Right atrium auricular region (tissue), 2 donors: ENCODE measurements around the gene DMPK. TPM values are rescaled to one million over a fixed set of nuclear protein-coding genes. Genes with fewer than 3 reads are reported as not detected.

Experiments used
- DNase-seq: peaks from one replicate; pipeline ENCODE4 v3.0.0-alpha.2; 2019; ENCODE audit warnings: low spot score
- H3K27ac ChIP-seq, 2 donors: fragments of 200-600 bp; sonication (generic); 1 replicate in 1 of 2; 2 replicates in 1 of 2; pipeline ENCODE4 v1.5.1; 2016 to 2019
- H3K27me3 ChIP-seq, 2 donors: fragments of 200-600 bp; sonication (generic); one replicate each; pipeline versions ENCODE4 v1.5.1 to v1.6.0; 2017 to 2019
- H3K36me3 ChIP-seq: fragments of 200-600 bp; sonication (generic); one replicate; pipeline ENCODE4 v1.5.1; 2016
- H3K4me1 ChIP-seq, 2 donors: fragments of 200-600 bp; sonication (generic); one replicate each; pipeline versions ENCODE4 v1.5.1 to v1.6.0; 2017 to 2019
- H3K4me3 ChIP-seq, 2 donors: fragments of 200-600 bp; sonication (generic); 1 replicate in 1 of 2; 2 replicates in 1 of 2; pipeline ENCODE4 v1.5.1; 2017 to 2019; ENCODE audit warnings: mild to moderate bottlenecking in 1 of 2, moderate library complexity in 1 of 2
- H3K9me3 ChIP-seq, 2 donors: fragments of 200-600 bp; sonication (generic); one replicate each; pipeline ENCODE4 v1.5.1; 2019
- total RNA-seq, 2 donors: library from RNA; depleted of rRNA; stranded (reverse); fragments of >200 nt; gene quantifications; one replicate each; pipeline ENCODE4 v1.1.0, GENCODE V29; 2016
- TF ChIP-seq, protein P1 (sequence below), 2 donors: fragments of 200-600 bp; sonication (generic); IDR thresholded peaks; one replicate each; pipeline ENCODE4 v1.5.1; 2019; ENCODE audit warnings: antibody characterized with exemption in 2 of 2

The DMPK gene, protein sequence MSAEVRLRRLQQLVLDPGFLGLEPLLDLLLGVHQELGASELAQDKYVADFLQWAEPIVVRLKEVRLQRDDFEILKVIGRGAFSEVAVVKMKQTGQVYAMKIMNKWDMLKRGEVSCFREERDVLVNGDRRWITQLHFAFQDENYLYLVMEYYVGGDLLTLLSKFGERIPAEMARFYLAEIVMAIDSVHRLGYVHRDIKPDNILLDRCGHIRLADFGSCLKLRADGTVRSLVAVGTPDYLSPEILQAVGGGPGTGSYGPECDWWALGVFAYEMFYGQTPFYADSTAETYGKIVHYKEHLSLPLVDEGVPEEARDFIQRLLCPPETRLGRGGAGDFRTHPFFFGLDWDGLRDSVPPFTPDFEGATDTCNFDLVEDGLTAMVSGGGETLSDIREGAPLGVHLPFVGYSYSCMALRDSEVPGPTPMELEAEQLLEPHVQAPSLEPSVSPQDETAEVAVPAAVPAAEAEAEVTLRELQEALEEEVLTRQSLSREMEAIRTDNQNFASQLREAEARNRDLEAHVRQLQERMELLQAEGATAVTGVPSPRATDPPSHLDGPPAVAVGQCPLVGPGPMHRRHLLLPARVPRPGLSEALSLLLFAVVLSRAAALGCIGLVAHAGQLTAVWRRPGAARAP
- total RNA-seq = 100 to 1,000 TPM; 107 to 214 TPM

DNA sequence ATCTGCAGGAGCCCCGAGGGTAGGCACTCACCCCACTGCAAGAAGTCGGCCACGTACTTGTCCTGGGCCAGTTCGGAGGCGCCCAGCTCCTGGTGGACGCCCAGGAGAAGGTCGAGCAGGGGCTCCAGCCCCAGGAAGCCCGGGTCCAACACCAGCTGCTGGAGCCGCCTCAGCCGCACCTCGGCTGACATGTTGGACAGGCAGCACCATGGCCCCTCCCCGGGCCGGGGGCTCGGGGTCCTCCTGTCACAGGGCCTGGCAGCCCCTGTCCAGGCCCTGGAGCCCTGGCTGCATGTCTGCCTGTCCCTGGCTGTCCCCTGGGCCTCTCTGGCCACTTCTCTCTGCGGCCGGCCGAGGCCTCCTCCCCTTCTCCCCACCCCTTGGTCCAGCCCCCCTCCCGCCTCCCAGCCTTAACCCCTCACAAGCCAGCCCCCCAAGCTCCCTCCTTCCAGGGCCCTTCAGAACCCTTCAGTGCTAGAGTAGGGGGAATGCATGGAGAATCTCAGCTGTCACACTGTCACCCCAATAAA, at the start of gene DMPK:
TSS of gene DMPK (minus strand) at position 329 of the 530 bp plus-strand sequence. CDS start at position 191, 138 bp downstream.
- peak within 1 kb of the TSS; percentile 93 to 95 for H3K27ac ChIP-seq
- DNase-seq = no peak
- peaks cover 0 to 82% of the 10 kb centered on the region in 2 donors for H3K4me1 ChIP-seq
- TF ChIP-seq, protein P1, sequence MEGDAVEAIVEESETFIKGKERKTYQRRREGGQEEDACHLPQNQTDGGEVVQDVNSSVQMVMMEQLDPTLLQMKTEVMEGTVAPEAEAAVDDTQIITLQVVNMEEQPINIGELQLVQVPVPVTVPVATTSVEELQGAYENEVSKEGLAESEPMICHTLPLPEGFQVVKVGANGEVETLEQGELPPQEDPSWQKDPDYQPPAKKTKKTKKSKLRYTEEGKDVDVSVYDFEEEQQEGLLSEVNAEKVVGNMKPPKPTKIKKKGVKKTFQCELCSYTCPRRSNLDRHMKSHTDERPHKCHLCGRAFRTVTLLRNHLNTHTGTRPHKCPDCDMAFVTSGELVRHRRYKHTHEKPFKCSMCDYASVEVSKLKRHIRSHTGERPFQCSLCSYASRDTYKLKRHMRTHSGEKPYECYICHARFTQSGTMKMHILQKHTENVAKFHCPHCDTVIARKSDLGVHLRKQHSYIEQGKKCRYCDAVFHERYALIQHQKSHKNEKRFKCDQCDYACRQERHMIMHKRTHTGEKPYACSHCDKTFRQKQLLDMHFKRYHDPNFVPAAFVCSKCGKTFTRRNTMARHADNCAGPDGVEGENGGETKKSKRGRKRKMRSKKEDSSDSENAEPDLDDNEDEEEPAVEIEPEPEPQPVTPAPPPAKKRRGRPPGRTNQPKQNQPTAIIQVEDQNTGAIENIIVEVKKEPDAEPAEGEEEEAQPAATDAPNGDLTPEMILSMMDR (IDR thresholded peaks at IDR 0.05) = no peak
- H3K9me3 ChIP-seq = no peaks in the 10 kb centered on the region
- H3K4me3 ChIP-seq = peak within 1 kb of the TSS; percentile 62 to 71
- peaks cover 43% of the 10 kb centered on the region for H3K36me3 ChIP-seq
- H3K27me3 ChIP-seq = no peaks in the 10 kb centered on the region

DNA sequence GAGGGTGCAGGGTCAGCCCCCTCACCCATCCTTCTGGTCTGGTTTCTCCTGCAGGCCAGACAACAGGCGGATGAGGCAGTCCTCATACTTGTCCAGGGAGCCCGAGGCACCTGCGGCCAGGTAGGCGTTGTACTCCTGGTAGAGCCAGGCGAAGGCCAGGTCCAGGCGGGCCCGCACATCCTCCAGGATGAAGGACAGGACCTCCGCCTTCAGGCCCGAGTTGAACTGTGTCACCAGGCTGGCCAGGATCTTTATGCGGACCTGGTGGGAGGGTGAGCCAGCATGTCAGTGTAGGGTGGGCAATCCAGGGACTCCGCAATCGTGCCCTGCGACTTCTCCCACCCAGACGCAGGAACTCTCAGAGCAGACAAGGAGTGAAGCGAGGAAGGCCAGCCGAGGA, 46.7 kb upstream of the DMPK start:
- no peaks in the 10 kb centered on the region for H3K9me3 ChIP-seq
- H3K4me1 ChIP-seq = no peaks in the 10 kb centered on the region
- no peak overlapping the region for H3K4me3 ChIP-seq
- H3K27me3 ChIP-seq = no peaks in the 10 kb centered on the region
- H3K36me3 ChIP-seq = peaks cover 97% of the 10 kb centered on the region
- TF ChIP-seq, protein P1 (IDR thresholded peaks at IDR 0.05) = no peak
- no peak for DNase-seq
- no peak overlapping the region for H3K27ac ChIP-seq

DNA sequence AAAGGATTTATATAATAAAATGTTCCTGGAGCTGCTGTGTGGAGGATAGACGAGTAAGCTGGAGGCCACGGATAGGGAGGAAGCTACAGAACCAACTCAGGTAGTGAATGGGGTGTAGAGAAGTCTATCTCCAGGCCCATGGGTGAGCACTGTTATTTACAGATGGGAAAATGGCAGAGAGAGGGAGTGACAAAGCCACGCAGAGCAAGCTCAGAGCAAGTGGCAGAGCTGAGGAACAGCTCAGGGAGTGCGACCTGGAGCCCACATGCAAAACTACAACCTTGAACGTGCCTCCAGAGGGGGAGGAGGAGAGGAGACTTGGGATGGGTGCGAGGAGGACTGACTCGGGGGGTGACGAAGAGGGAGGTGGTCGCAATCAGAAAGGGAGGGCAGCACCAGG, 46.2 kb upstream of the DMPK start:
- TF ChIP-seq, protein P1 (IDR thresholded peaks at IDR 0.05) = no peak
- Histone ChIP-seq H3K4me3 (no peak overlapping the region), H3K9me3 (no peaks in the 10 kb centered on the region), H3K27me3 (no peaks in the 10 kb centered on the region), H3K27ac (no peak overlapping the region), H3K36me3 (peaks cover 99% of the 10 kb centered on the region), H3K4me1 (no peaks in the 10 kb centered on the region)
- no peak for DNase-seq

DNA sequence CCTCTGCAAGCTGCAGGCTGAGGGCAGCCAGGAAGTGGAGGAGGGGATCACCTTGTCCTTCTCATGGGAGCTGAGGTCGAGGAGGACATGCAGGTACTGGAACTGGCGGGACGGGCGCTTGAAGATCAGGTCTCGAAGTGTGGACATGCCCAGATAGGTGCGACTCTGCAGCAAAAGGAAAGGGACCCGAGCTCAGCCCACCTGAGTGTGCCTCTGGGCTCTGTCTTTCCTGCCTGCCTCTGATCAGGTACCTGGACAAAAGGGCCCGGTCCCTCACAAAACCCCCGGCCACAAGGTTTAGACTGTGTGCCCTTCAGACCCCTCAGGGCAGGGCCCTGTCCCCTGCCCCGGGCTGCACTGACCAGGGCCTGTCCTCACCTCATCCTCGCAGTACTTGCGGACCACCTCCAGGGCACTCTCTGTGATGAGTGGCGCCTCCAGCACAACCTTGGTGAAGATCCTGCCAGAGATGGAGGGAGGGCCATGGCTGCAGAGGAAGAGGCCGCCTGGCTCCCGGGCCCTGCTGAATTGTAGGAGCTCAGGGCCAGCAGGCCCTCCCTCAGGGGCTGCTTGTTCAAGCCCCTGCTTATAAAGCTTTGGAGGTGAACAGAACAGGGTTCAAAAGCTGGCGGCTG, 45.3 kb upstream of the DMPK start:
- Histone ChIP-seq H3K27ac (no peak overlapping the region), H3K9me3 (no peaks in the 10 kb centered on the region), H3K27me3 (no peaks in the 10 kb centered on the region), H3K36me3 (peaks cover 99% of the 10 kb centered on the region), H3K4me3 (no peak overlapping the region), H3K4me1 (no peaks in the 10 kb centered on the region)
- no peak for DNase-seq
- TF ChIP-seq, protein P1 (IDR thresholded peaks at IDR 0.05) = no peak

DNA sequence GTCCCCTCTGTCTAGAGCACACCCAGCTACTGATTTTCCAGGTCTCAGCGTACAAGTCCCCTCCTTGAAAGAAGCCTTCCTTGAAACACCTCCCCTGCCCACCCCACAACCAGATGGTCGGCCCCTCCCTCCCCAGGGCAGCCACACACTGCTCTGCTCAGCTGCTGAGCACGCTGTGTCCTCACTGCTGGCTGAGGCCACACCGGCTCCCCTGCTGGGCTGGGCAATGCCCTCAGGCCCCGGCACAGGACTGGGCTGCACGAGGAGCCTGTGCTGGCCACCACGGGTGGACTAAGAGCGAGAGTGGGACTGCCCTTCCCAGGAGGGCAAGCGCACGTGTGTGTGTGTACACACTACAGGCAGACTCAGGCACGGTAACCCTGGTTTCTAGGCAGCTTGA, 44.6 kb upstream of the DMPK start:
- H3K9me3 ChIP-seq = no peaks in the 10 kb centered on the region
- peaks cover 95% of the 10 kb centered on the region for H3K36me3 ChIP-seq
- no peaks in the 10 kb centered on the region for H3K27me3 ChIP-seq
- H3K4me1 ChIP-seq = no peaks in the 10 kb centered on the region
- TF ChIP-seq, protein P1 (IDR thresholded peaks at IDR 0.05) = no peak
- H3K4me3 ChIP-seq = no peak overlapping the region
- DNase-seq = no peak
- no peak overlapping the region for H3K27ac ChIP-seq
